HEK293T (cell line): ENCODE results near the gene ADGRD1.

ENCODE experiments used
- CTCF ChIA-PET: fragments of 350-600 bp; formaldehyde crosslinking; extraction: SDS; loops from one replicate; lab custom pipeline; 2021; ENCODE audit warnings: antibody characterized with exemption, inconsistent platforms; lab: Yijun Ruan, JAX
- POLR2A ChIA-PET: fragments of 350-600 bp; formaldehyde crosslinking; extraction: SDS; loops from one replicate; lab custom pipeline; 2020; ENCODE audit warnings: antibody characterized with exemption, inconsistent platforms; lab: Yijun Ruan, JAX
- DNase-seq: peaks from one replicate; pipeline ENCODE4 v3.0.0; 2012; ENCODE audit warnings: mixed read lengths; ENCODE audit errors: extremely low spot score
- ARNT ChIP-seq: fragments of 450-650 bp; IDR thresholded peaks from 2 replicates; pipeline ENCODE4 v1.6.1; 2017; ENCODE audit warnings: mild to moderate bottlenecking
- BHLHE40 ChIP-seq: fragments of 450-650 bp; IDR thresholded peaks from 2 replicates; pipeline ENCODE4 v1.6.1; 2016; ENCODE audit warnings: mild to moderate bottlenecking, moderate library complexity, borderline replicate concordance
- CTBP1 ChIP-seq: fragments of 450-650 bp; IDR thresholded peaks from 2 replicates; pipeline ENCODE4 v1.6.1; 2016; ENCODE audit warnings: borderline replicate concordance
- ELF4 ChIP-seq: fragments of 450-650 bp; IDR thresholded peaks from 2 replicates; pipeline ENCODE4 v1.6.1; 2017; ENCODE audit warnings: antibody characterized with exemption
- FOXA1 ChIP-seq: fragments of 450-650 bp; IDR thresholded peaks from 2 replicates; pipeline ENCODE4 v1.6.1; 2016; ENCODE audit warnings: mild to moderate bottlenecking
- FOXK2 ChIP-seq: fragments of 450-650 bp; IDR thresholded peaks from 2 replicates; pipeline ENCODE4 v1.6.1; 2016; ENCODE audit warnings: mild to moderate bottlenecking
- FOXM1 ChIP-seq: fragments of 450-650 bp; IDR thresholded peaks from 2 replicates; pipeline ENCODE4 v1.6.1; 2017; ENCODE audit warnings: mild to moderate bottlenecking, borderline replicate concordance
- HDGF ChIP-seq: fragments of 450-650 bp; IDR thresholded peaks from 2 replicates; pipeline ENCODE4 v1.6.1; 2017; ENCODE audit warnings: antibody characterized with exemption, borderline replicate concordance
- L3MBTL2 ChIP-seq: fragments of 450-650 bp; conservative IDR thresholded peaks from 2 replicates; pipeline ENCODE4 v1.6.1; 2016; ENCODE audit warnings: mild to moderate bottlenecking
- LEF1 ChIP-seq: fragments of 450-650 bp; IDR thresholded peaks from 2 replicates; pipeline ENCODE4 v1.6.1; 2017; ENCODE audit warnings: mild to moderate bottlenecking, borderline replicate concordance
- NFRKB ChIP-seq: fragments of 450-650 bp; IDR thresholded peaks from 2 replicates; pipeline ENCODE4 v1.6.1; 2016; ENCODE audit warnings: mild to moderate bottlenecking, moderate library complexity
- SP1 ChIP-seq: fragments of 450-650 bp; IDR thresholded peaks from 2 replicates; pipeline ENCODE4 v1.6.1; 2017
- SUZ12 ChIP-seq: fragments of 450-650 bp; IDR thresholded peaks from 2 replicates; pipeline ENCODE4 v1.6.1; 2016; ENCODE audit warnings: mild to moderate bottlenecking
- TARDBP ChIP-seq: fragments of 450-650 bp; IDR thresholded peaks from 2 replicates; pipeline ENCODE4 v1.6.1; 2016
- ZNF384 ChIP-seq: fragments of 450-650 bp; IDR thresholded peaks from 2 replicates; pipeline ENCODE4 v1.6.1; 2016
- TF ChIP-seq, protein P1 (sequence below): fragments of 450-650 bp; IDR thresholded peaks from 2 replicates; pipeline ENCODE4 v1.6.1; 2016

The ADGRD1 gene

DNA sequence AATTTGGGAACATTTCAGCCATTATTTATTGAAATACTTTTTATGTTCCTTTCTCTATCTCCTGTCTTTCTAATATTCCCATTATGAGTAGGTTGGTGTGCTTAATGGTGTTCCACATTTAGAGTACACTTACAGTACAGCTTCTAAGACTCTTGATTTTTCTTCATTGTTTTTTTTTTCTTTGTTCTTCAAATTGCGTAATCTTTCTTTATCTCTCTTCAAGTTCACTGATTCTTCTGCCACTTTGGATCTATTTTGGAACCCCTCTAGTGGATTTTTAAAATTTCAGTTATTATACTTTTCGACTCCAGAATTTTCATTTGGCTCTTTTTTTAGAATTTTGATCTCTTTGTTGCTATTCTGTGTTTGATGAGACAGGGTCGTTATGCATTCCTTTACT, 157.7 kb downstream of the ADGRD1 start:
- CTCF ChIA-PET = interaction anchor here (1.5 kb wide), 1 partner anchor 21 kb away, joined by 6 read pairs; no protein-coding TSS in a partner anchor
- TF ChIP-seq LEF1 = no peak
- TF ChIP-seq FOXM1 = no peak
- no peak for TF ChIP-seq ARNT
- TF ChIP-seq FOXK2 = no peak
- TF ChIP-seq NFRKB = no peak
- TF ChIP-seq FOXA1 = no peak
- TF ChIP-seq HDGF = no peak
- TF ChIP-seq, protein P1, sequence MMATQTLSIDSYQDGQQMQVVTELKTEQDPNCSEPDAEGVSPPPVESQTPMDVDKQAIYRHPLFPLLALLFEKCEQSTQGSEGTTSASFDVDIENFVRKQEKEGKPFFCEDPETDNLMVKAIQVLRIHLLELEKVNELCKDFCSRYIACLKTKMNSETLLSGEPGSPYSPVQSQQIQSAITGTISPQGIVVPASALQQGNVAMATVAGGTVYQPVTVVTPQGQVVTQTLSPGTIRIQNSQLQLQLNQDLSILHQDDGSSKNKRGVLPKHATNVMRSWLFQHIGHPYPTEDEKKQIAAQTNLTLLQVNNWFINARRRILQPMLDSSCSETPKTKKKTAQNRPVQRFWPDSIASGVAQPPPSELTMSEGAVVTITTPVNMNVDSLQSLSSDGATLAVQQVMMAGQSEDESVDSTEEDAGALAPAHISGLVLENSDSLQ = no peak
- no peak for TF ChIP-seq TARDBP
- no peak for TF ChIP-seq ELF4
- TF ChIP-seq ZNF384 = no peak
- TF ChIP-seq SP1 = no peak
- DNase-seq = no peak
- POLR2A ChIA-PET = no interaction called here

DNA sequence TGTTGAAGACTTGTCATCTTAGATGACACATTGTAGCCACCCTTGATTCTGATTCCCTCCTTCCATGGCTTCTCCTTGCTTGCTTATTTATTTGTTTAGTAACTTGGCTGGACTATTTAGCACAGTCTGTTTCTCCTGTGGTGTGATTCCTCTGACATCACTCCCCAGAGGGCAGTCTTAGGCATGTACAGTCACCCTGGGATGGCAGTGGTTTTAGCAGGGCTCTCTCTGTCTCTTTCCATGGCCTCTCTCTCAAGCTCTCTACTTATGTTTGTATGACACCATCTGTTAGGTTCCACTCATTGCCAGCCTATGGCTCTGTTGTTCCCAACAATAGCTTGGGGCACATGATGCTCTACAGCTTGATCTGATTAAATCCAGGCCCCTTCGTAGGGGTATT, 158.3 kb downstream of the ADGRD1 start:
- no peak for DNase-seq
- CTCF ChIA-PET = interaction anchor here (1.5 kb wide), 1 partner anchor 21 kb away, joined by 6 read pairs; no protein-coding TSS in a partner anchor
- POLR2A ChIA-PET = no interaction called here
- TF ChIP-seq SUZ12 = no peak
- TF ChIP-seq, protein P1 = no peak
- no peak for TF ChIP-seq BHLHE40
- no peak for TF ChIP-seq FOXA1
- TF ChIP-seq HDGF = no peak
- TF ChIP-seq TARDBP = no peak
- TF ChIP-seq NFRKB = no peak
- no peak for TF ChIP-seq ARNT
- TF ChIP-seq FOXK2 = no peak
- TF ChIP-seq FOXM1 = no peak
- no peak for TF ChIP-seq CTBP1
- no peak for TF ChIP-seq ELF4
- TF ChIP-seq ZNF384 = no peak
- TF ChIP-seq L3MBTL2 = no peak
- TF ChIP-seq LEF1 = no peak
- no peak for TF ChIP-seq SP1

DNA sequence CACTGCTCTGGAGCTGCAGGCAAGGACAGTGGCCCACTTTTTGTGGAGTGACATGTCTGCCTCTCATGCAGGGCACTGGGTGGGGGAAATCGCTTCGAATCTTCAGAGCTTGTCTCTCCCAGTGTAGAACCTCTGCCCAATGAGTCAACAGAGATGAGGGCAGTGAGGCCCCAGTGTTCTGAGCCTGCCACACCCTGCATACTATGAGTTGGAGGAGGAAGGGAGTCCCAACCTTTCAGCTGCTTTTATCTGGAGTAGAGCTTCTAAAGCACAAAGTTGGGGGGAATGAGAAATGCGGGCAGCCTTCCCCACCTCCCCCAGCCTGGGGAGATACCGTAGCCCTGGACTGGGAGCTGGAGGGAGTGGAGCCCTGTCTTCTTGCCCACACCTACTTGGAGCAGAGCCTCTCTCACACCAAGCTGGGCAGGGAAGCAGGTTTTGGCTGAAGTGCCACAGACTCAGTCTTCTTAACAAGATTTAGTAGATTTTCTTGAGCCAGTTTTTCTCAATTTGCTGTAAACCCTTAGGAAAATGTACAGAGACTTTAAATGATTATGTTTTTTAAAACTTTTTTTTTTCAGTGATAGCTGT, 159.1 kb downstream of the ADGRD1 start:
- POLR2A ChIA-PET = interaction anchor here (1.4 kb wide), 1 partner anchor 7 kb away, joined by 4 read pairs; no protein-coding TSS in a partner anchor
- CTCF ChIA-PET = interaction anchor here (1.5 kb wide), 1 partner anchor 20 kb away, joined by 6 read pairs; no protein-coding TSS in a partner anchor
- TF ChIP-seq HDGF (no peak), FOXA1 (no peak)
- no peak for DNase-seq

DNA sequence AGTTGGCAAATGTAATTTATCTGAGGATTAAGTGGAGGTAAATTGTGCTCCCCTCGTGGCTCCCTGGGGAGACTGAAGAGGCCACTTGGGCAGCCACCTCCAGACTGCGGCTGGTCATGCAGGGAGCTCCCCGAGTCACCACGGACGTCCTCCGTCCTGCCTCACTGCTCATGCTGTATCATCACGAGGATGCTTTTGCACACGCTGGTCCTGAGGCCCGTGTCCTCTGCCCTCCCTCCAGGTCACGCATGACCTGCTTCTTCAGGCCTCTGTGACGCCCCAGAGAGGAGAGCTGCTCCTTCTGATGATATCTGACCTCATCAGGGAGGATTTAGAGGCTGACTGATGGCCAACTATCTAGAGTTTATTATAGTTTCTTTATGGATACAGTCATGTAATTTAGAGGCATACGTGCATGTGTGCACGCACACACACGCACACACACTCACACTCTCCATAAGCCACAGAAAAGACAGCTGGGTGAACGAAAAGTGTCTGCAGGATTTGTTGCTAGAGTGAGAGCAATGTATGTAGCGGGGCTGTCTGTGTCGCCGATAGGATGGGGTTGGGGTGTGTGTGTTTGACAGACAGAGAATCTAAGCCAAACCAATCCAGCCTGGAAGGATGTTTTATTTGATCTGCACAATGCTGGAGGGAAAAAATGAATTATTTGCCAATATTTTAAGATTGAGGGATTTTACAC, 160.0 kb downstream of the ADGRD1 start:
- CTCF ChIA-PET = interaction anchor here (3.6 kb wide), 1 partner anchor 19 kb away, joined by 14 read pairs; no protein-coding TSS in a partner anchor
- TF ChIP-seq ARNT (no peak), CTBP1 (no peak), FOXA1 (no peak), SUZ12 (no peak), HDGF (no peak), SP1 (no peak), LEF1 (no peak), TARDBP (no peak), L3MBTL2 (no peak), FOXK2 (no peak), FOXM1 (no peak), NFRKB (no peak), BHLHE40 (no peak), ZNF384 (no peak), ELF4 (no peak)
- TF ChIP-seq, protein P1 = no peak
- POLR2A ChIA-PET = interaction anchor here (1.4 kb wide), 1 partner anchor 8 kb away, joined by 4 read pairs; no protein-coding TSS in a partner anchor
- no peak for DNase-seq

DNA sequence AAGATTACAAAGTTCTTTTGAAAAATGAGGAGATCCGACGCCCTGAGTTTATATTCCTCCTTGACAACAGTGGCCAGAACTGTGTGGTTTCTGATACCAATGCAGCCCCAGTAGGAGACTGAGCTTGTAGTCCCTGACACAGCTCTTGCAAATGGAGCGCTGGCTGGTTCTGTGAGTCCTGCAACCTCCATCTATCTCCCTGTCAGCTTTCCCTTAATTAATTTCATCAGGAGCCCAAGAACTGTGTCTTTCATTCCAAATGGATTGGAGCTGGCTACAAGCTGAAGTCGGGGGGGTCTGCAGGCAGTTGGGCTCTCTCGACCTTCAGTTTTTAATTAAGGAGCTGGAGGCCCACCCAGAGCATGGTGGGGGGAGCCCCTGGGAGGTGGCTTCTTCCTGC, 160.6 kb downstream of the ADGRD1 start:
- TF ChIP-seq LEF1 (no peak), FOXM1 (no peak), SUZ12 (no peak), HDGF (no peak), FOXK2 (no peak), ZNF384 (no peak), ARNT (no peak), NFRKB (no peak), BHLHE40 (no peak), L3MBTL2 (no peak), TARDBP (no peak), CTBP1 (no peak), ELF4 (no peak), FOXA1 (no peak), SP1 (no peak)
- TF ChIP-seq, protein P1 = no peak
- DNase-seq = no peak
- ChIA-PET CTCF (interaction anchor here (0.7 to 3.6 kb wide), 2 partner anchors 10 to 18 kb away, joined by 3 to 14 read pairs; no protein-coding TSS in a partner anchor), POLR2A (interaction anchor here (1.4 kb wide), 1 partner anchor 9 kb away, joined by 4 read pairs; no protein-coding TSS in a partner anchor)
